NB4 (cell line): ENCODE results near the gene PIP5K1C.

Experiments
- DNase-seq: peaks from one replicate; pipeline ENCODE4 v3.0.0; 2010; ENCODE audit warnings: low read depth
- H3K4me3 ChIP-seq: one replicate; pipeline ENCODE4 v1.5.1; 2011; ENCODE audit warnings: mild to moderate bottlenecking, low read depth, low read length, moderate library complexity
- CTCF ChIP-seq: IDR thresholded peaks from one replicate; pipeline ENCODE4 v1.5.1; 2012; ENCODE audit warnings: low read depth, low read length
- MAX ChIP-seq: IDR thresholded peaks from 2 replicates; pipeline ENCODE4 v1.6.1; 2011; ENCODE audit warnings: low read depth, low read length
- MYC ChIP-seq: IDR thresholded peaks from 2 replicates; pipeline ENCODE4 v1.6.1; 2011; ENCODE audit warnings: low read depth, low read length
- POLR2A ChIP-seq: IDR thresholded peaks from 2 replicates; pipeline ENCODE4 v1.6.1; 2011; ENCODE audit warnings: mild to moderate bottlenecking; ENCODE audit not compliant: insufficient read length; ENCODE audit errors: extremely low read depth

PIP5K1C gene

GRCh38 chr19:3590991-3591659, 109.1 kb downstream of the PIP5K1C start:
- TF ChIP-seq POLR2A (no peak), CTCF (no peak), MYC (no peak), MAX (no peak)
- no peak overlapping the region for H3K4me3 ChIP-seq
- DNase-seq: no peak

- DNase-seq: no peak
- no peak for TF ChIP-seq POLR2A
- no peak for TF ChIP-seq CTCF
- TF ChIP-seq MAX: no peak
- TF ChIP-seq MYC: no peak
- H3K4me3 ChIP-seq: no peak overlapping the region
Measured at GRCh38 chr19:3589949-3590348, 110.3 kb downstream of the PIP5K1C start.

GRCh38 chr19:3589439-3589838, 110.8 kb downstream of the PIP5K1C start:
- TF ChIP-seq CTCF (no peak), MAX (no peak), MYC (no peak), POLR2A (no peak)
- DNase-seq: no peak
- H3K4me3 ChIP-seq: no peak overlapping the region

GRCh38 chr19:3586707-3587346, 113.4 kb downstream of the PIP5K1C start:
- no peak overlapping the region for H3K4me3 ChIP-seq
- no peak for DNase-seq
- TF ChIP-seq CTCF (no peak), POLR2A (no peak), MYC (no peak), MAX (no peak)

- TF ChIP-seq MAX: no peak
- peak; percentile 41 for TF ChIP-seq CTCF
- peak; percentile 34 for DNase-seq
- no peak overlapping the region for H3K4me3 ChIP-seq
Measured at GRCh38 chr19:3586127-3586626, 114.1 kb downstream of the PIP5K1C start.
